HG03432 (cell line): Measurements from ENCODE around the gene ZNF48.

ENCODE experiments used
- ATAC-seq: cut with Tn5 transposase; IDR thresholded peaks from one replicate; pipeline ENCODE4 v1.9.1; 2021; ENCODE audit warnings: mild to moderate bottlenecking, moderate library complexity; ENCODE audit not compliant: unreplicated experiment

ZNF48 gene

DNA sequence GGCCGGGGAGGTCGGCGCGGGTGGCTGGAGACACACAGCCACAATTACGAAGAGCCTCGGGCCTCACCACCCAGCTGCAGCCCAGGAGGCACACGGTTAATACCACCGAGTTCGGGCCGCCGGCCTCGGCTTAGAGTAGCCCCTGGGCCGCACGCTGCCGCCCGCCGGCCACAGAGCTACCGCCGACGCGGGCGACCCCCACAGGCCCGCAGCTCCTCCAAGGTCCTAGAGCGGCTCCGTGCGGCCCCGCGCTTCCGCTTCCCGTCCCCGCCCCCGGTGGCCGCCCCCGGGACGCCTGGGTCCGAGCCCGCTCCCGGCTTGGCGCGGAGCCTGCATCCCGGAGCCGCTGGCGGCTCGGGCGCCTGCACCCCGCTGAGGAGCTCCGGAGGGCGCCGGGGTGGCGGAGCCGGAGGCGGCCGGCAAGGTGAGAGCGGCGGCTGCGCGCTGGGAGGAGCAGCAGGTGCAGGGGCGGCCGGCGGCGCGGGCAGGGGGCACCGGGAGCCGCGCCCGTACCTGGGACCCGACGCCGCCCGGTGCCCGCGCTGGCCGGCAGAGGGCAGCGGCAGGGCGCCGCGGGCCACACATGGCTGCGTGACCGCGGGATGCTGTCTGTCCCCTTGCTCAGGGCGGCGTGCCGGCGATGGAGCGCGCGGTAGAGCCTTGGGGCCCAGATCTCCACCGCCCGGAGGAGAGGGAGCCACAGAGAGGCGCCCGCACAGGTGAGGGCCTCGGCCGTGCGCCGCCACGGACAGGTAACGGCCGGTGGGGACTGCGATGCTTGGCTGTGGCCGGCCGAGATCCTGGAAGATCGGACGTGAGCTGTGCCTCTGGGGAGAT is at the start of gene ZNF48:
Gene ZNF48, plus strand, starts transcription at position 266 of the 837 bp plus-strand sequence. Its CDS starts 375 bp downstream, at position 641.
- peak; percentile 68 for ATAC-seq

DNA sequence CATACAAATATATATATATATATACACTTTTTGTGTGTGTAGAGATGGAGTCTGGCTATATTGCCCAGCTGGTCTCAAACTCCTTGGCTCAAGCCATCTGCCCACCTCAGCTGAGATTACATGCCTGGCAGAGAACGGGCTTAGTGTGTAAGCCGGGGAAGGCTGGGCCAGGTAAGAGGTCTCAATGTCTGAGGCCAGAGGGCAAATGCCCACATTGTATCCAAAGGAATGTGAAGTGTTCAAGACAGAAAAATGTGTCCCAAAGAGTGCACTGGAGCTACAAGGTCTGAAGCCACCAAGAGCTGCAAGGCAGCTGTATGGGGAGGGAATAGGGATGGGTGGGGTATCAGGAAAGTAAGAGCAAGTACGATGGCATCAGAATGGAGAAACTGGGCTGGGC is 48.9 kb upstream of the ZNF48 start:
- ATAC-seq = no peak

DNA sequence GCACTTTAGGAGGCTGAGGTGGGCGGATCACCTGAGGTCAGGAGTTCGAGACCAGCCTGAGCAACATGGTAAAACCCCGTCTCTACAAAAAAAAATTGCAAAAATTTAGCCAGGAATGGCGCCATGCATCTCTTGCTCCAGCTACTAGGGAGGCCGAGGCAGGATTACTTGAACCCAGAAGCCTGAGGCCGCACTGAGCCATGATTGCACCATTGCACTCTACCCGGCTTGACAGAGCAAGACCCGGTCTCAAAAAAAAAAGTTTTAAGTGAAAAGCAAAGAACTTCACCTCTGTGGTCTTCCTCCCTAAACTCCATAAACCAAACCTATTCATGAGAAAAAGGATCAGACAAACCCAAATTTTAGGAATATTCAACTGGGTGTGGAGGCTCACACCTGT is 47.1 kb upstream of the ZNF48 start:
- no peak for ATAC-seq

DNA sequence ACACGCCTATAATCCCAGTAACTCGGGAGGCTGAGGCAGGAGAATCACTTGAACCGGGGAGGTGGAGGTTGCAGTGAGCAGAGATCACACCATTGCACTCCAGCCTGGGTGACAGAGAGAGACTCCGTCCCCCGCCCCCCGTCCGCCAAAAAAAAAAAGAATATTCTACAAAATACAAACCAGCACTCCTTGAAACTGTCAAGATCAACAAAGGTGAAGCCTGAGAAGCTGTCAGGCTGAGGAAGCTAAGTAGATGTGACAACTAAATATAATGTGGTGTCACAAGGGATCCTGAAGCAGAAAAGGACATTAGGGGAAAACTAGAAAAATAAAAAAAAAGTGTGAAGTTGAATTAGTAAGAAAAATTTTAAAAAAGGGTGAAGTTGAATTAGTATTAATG is 46.3 kb upstream of the ZNF48 start:
- no peak for ATAC-seq

DNA sequence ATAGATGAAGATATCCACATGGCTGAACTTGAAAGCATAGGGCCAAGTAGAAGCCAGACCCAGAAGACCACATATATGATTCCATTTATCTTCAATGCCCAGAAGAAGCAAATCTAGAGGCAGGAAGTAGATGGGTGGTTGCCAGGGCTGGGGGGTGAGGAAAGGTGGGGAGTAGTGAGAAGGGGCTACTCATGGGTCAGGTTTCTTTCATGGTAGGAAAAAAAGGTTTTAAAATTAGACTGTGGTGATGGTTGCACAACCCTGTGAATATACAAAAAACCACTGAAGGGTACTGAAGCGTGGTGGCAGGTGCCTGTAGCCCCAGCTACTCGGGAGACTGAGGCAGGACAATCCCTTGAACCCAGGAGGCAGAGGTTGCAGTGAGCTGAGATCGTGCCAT is 45.5 kb upstream of the ZNF48 start:
- peak; percentile 37 for ATAC-seq

DNA sequence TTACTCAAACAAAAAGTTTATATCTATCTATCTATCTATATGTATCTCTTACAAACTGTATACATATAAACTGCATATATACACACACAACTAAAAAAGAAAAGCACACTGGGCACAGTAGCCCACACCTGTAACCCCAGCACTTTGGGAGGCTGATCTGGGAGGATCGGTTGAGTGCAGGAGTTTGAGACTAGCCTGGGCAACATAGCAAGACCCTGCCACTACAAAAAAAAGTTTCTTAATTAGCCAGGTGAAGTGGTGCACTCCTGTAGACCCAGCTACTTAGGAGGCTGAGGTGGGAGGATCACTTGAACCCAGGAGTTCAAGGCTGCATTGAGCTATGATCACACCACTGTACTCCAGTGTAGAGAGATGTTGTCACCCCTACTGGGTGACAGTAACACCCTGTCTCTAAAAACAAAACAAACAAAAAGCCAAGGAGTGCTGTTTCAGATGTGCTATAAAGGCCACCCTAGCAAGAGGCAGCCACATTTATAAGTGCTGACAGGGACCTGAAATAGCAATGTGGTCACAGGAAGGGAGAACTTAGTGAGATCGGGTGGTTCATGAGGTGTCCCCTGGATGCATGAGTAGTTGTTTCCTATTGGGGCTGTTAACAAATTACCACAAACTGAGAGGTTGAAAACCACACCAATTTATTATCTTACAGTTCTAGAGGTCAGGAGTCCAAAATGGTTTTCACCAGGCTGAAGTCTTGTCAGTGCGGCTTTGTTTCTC is 44.9 kb upstream of the ZNF48 start:
- ATAC-seq = peak; percentile 53

DNA sequence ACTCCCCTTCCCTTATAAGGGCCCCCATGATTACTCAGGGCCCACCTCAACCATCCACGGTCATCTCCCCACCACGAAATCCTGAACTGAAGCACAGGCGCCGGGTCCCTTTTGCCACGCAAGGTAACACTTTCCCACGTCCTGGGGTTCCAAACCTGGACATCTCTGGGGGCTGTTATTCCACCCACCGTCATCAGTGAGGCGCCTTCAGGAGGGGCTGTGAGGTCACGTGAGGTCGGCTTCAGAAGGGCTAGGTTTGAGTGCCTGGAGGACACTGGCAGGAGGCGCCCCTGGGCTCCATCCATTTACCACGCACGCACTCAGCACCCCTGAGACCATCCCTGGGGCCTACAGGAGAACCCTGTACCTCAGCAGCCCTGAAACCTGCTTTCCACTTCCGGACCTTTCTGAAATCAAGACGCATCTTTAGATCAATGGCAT is 44.2 kb upstream of the ZNF48 start:
- ATAC-seq = no peak

DNA sequence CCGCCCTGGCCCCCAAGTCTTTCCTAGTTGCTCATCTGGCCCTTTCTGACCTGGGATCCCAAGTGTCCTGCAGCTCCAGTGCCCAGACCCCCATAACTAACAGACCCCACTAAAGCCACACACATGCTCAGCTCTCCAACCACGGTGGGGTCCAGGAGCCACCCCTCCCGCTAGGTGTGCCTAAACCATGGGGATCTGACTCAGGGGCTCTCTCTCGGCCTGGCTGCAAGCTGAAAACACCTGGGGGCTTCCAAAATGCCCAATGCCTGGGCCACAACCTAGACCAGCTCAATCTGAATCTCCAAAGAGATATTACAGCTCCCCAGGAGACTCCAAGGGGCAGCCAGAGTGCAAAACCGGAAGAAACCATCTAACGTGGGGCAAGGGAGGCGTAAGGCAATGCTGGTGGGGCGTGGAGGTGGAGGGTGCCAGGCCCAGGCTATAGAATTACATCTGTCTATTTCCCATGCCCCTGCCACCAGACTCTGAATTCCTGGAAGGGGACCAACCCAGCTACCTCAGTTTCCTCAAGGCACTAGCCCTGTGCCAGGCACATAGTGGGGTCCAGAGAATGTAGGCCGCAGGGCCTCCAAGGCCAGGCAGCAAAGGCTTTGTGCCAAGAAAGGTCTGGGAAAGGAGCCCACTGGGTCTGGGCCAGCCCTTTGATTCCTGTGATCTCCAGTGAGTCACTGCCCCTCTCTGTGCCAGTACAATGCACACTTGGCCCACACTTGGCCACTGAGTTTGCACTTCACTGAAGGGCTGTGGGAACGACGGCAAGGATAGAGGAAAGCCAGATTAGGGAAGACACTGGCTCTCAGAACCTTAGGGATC is 43.4 kb upstream of the ZNF48 start:
- ATAC-seq = no peak

DNA sequence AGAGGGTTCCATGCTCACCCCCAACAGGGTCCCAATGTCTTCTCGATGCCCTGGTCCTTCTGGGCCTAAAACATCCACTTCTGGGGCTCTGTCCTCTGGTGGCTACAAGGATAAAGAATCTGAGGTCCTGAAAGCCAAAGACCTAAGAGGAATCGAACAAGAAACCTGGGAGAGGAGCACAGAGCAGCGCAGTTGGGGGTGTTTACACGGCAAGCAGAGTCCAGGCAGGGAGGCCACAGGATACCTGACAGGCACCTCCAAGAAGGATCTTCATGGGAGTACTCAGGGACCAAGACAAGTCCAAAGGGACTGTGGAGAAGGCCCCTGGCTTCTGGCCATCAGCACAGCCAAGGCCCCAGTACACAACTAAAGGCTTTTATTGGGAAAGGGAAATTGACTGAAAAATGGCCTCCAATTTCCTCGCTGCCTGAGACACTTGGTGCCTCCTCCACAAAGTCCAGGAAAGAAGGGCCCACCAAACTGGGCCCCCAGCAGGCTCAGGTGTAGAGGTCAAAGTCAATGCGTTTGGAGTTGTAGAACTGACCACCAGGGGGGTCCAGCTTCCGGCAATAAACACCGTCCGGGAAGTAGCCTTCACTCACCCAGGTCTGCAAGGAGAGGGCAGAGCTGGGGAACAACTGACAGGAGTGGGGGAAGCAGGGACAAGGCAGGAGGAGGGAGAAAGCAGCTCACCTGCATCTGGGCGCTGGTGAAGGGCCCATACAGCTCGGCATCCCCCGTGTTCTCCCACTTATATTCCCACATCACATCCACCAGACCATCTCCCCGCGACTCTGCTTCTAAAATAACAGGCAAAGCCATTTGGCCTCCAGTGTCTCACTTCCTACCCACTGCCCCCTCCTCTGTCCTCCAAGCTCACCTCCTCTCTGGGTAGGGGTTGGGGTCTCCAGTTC is 42.5 kb upstream of the ZNF48 start:
- ATAC-seq = no peak

DNA sequence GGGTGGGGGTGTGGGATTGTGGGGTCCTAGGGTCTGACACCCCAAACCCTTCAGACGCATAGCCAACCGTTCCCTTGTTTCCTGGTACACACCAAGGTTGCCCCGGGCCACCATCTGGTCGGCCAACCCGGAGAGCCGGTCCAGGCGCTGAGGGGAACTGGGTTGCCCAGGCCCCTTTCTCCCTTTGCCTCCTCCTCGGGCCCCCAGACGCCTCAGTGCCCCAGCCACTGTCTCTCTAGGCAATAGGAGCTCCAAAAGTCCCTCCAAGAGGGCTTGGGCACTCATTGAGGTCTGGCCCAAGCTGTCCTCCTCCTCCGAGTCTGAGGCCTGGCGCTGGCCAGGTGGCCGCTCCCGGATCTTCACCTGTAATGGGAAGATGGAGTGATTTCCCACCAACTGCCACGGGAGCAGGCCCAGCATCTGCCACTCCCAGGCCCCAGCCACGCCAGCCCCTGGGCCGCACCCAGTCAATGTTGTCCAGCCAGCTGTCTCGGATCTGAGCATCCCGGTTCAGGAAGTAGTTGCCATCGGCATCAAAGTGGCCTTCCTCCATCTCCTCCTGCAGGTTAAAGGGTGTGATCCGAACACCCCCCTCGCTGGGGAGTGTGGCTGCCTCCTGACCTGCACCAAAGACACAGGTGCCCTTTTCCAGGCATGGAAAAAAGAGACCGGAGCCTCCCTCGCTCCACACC is 41.6 kb upstream of the ZNF48 start:
- ATAC-seq = no peak

DNA sequence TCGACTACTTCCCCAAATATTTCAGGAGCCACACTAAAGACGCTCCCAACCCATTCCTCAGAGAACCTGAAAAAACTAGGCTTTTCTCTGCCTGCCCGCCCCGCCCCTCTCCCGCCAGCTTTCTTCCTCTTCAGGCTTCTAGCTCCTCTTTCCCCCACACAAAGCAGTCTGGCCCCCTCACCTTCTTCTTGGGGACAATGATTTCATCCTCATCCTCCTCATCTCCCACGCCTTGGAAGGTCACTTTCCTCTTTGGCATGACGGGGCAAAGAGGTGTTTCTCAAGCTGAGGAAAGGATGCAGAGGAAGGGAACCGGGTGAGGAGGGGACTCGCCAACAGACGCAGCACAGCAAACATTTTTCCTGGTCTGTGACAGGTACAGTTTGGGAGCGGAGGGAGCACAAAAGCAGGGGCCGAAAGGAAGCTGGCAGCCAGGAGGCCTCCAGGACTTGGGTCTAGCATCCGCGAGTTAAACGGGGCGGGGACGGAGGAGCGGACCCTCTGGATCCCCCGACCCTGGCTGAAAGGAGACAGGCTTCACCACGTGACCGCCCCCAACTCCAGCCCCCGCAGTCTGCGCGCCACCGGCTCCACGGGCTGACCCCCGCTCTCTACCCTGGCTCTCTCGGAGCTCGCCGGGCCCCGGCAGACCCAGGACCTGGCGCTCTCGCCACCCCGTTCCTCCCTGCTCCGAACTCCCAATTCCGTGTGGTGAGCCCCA is 40.6 kb upstream of the ZNF48 start:
- ATAC-seq = peak; percentile 19

DNA sequence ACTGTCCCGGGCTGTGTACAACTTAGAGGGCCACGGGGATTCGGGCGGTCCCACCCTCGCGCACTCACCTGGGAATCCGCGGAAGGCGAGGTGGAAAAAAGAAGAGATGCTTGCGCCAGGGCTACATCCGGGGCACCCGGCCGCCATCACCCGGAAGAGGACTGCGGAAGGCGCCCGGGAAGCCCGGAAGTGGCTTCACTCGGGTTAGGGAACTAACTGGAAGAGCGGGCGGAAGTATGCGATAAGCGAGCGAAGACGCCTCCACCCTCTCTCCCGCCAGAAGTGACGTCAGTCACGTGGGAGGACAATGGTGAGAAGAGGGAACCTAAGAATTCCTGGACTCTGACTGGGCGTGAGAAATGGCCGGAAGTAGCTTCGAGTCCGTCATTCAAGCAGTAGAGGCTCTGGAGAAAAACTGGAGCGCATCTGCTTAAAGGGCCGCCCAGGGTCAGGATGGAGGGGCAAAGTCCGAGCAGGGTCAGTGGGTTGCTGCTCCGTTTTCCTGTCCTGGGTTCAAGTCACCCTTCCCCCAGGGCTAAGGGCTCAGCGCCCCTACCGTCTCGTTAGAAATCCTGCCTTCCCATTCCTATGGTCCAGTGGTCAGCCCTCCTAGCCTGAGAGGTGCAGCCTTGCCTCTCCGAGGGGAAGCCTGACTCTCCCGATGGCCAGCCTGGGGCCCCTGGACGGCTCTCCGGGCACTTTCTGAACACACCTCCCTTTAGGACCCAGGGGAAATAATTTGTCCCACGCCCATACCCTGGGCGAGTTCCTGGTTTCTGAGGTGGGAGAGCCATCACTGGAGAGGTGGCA is 39.9 kb upstream of the ZNF48 start, which contains the start of gene CD2BP2:
Gene CD2BP2, minus strand, starts transcription at position 165 of the 810 bp plus-strand sequence. CDS start 627 bp downstream, outside the sequence.
- peak; percentile 62 for ATAC-seq

DNA sequence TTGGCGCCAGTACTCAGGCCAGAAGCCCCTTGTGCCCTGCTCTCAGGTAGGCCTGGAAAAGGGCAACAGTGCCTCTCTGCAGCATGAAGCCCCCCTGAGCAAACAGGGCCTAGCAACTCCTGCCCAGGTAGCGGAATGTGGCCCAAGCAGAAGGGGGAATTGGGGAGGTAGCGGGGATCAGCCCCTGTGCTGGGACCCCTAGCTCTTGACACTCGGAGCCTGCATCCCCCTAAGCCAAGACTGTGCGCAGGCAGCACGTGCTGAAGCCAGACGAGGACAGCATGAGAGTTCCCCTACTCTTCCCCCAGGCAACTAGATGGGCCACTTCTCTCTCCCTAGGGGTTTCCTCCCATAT is 39.3 kb upstream of the ZNF48 start:
- no peak for ATAC-seq

DNA sequence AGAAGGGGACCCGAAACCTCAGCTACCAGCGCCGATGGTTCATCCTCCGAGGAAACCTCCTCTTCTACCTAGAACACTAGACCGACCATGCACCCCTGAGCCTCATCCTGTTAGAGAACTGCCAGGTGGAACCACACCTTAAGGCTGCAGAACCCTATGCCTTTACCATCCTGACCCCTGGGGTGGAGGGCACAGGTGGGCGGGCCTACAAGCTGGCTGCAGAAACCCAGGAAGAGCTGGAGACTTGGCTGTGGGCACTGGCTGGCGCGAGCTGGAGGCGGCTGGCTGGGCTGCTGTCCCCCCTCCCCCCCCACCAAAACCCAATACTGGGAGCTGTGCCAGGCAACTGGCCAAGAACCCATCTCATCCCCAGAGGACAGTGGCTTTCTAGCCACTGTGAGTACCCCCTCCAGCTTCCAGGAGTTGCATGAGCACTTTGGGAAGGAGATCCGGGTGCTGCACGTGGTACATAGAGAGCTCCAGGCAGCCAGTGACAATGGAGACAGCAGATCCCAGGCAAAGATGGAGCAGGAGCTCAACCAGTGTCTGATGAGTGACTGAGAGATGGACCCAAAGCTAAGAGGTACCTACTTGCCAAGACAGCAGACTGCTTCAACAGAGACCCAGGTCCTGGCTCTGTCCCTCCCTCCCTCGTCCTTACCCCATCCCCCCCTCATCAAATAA is 38.7 kb upstream of the ZNF48 start:
- no peak for ATAC-seq

DNA sequence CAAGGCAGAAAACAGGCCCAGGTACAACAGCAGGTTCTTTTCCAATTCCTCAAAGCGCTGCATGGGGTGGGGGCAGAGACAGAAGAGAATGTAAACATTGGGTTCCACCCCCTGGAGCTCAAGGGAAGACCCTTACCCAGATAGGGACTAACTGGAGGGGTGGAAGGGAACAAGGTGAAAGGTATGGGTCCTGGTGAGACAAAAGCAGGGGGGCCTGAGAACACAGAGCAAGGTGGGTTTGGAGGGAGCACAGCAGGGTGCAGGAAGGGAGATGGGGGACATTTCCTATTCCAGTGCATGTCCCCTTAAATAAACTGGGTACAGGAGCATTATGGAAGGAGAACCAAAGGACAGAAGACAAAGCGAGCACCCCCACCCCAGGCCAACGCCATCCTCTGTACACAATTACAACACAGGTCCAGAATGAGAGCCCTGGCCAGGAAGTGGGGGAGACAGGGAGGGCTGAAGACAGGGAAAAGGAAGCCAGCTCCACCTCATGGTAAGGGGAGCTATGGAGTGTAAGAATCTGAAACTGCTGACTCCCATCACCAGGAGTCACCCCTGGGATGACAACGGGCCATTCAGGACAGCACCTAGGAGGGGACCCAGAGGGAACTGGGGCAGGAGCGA is 38.0 kb upstream of the ZNF48 start:
- ATAC-seq = no peak

DNA sequence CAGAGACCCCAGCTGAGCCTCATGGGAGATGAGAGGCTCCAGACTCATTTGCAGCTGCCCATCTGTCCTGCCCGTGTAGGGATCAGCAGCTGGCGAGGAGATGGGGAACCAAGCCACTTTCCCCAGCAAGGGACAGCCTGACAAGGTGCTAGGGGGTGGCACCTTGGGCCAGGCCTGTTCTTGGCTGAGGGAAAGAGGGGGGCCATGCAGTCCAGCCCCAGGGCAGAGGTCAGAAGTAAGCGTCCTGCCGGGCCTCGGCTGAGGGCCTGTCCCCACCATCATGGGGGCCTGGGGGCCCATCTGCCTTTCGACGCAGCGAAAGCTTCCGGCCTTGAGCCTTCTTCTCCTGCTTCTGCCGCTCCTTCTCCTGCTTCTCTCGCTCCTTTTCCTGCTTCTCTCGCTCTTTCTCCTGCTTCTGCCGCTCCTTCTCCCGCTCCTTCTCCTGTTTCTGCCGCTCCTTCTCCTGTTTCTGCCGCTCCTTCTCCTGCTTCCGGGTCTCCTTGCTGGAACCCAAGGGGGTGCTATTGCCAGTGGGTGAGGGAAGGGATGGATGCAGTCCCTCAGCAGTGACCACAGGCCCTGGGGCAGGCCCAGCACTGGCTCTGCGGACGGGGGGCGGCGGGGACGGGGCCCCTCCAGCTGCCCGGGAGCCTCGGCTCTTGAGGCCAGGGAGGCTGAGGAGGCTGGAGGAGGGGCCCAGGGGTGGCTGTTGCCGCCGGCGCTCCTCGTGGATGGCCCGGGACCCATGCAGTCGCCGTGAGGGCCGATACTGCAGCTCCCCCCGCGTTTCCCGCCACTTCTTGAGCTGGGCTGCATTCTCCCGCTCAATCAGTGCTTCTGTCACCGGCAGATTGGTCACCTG is 37.3 kb upstream of the ZNF48 start:
- no peak for ATAC-seq
